Measurements from ENCODE around the gene MDM4.

DNA sequence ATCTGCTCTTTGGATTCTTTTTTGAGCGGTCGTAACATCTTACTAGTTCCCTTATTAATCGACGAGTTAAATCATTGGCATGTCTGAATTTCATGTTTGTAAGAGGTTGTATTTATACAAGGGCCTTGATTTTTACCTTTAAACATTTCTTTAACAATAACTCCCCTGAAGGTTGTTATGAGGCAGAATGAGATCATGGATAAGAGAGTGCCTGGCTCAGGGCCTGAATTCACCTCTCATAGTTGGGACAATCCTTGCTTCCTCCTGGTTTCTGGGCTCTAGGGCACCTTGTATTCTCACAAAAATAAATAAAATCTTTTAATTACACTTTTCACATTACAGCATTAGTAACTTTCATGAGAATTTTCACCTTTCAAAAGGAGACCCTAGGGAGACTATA lies 55.4 kb downstream of the MDM4 start:
- TF ChIP-seq, protein P1, sequence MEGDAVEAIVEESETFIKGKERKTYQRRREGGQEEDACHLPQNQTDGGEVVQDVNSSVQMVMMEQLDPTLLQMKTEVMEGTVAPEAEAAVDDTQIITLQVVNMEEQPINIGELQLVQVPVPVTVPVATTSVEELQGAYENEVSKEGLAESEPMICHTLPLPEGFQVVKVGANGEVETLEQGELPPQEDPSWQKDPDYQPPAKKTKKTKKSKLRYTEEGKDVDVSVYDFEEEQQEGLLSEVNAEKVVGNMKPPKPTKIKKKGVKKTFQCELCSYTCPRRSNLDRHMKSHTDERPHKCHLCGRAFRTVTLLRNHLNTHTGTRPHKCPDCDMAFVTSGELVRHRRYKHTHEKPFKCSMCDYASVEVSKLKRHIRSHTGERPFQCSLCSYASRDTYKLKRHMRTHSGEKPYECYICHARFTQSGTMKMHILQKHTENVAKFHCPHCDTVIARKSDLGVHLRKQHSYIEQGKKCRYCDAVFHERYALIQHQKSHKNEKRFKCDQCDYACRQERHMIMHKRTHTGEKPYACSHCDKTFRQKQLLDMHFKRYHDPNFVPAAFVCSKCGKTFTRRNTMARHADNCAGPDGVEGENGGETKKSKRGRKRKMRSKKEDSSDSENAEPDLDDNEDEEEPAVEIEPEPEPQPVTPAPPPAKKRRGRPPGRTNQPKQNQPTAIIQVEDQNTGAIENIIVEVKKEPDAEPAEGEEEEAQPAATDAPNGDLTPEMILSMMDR (IDR thresholded peaks at IDR 0.05; ENCODE audit: low read length) = no peak
- TF ChIP-seq EZH2phosphoT487 (IDR thresholded peaks at IDR 0.05; ENCODE audit: low read length) = no peak
